ENCODE results near the gene AARS2. TPM values are rescaled to one million over a fixed set of nuclear protein-coding genes. Genes with fewer than 3 reads are reported as not detected.

AARS2 gene
- total and polyA plus RNA-seq, 9 of the 15 experiments (the other 6 are each of a cell fraction or from before 2014, with no cell fraction given), result 0.97 to 34.0 (median 18.3) TPM

- intact Hi-C loops (cut with micrococcal nuclease), result no loop called here
- WGBS (ENCODE audit: insufficient coverage, low coverage, missing lambda C conversion rate), result 18% methylated on average over 6 of the region's 6 CpGs
- in situ Hi-C loops (cut with MboI), result no loop called here
- ATAC-seq (no peak), DNase-seq (ENCODE audit: extremely low read depth in 1 of 4, low spot score in 3 of 4) (no peak), FAIRE-seq (no peak)
- Histone ChIP-seq H3K4me3 (no peak overlapping the region), H3K36me3 (ENCODE audit: control insufficient read depth, insufficient read depth, low read length) (no peaks in the 10 kb centered on the region), H3K27me3 (ENCODE audit: control insufficient read depth in 2 of 2, insufficient read depth in 2 of 2, low read length in 2 of 2) (peaks cover 59 to 67% of the 10 kb centered on the region in 2 experiments), H3K27ac (ENCODE audit: extremely low read depth, low read depth, low read length) (no peak overlapping the region), H3K9ac (ENCODE audit: insufficient read depth in 1 of 2, low read depth in 2 of 2, low read length in 2 of 2) (no peak overlapping the region), H3K4me1 (replicated peaks in 1 of 2; ENCODE audit: control insufficient read depth in 2 of 2, insufficient read depth in 2 of 2, low read length in 2 of 2) (peaks cover 0 to 30% of the 10 kb centered on the region in 2 experiments; a peak in 2 of 5 replicates), H2AFZ (ENCODE audit: low read depth, low read length) (no peak overlapping the region), H3K79me2 (ENCODE audit: control insufficient read depth, insufficient read depth, low read length) (no peaks in the 10 kb centered on the region), H3K9me1 (ENCODE audit: control insufficient read depth, insufficient read depth, low read length) (no peaks in the 10 kb centered on the region), H3K4me2 (ENCODE audit: insufficient read depth, low read length) (no peak overlapping the region), H4K20me1 (replicated peaks; ENCODE audit: control insufficient read depth, insufficient read depth, low read length) (peaks cover 6% of the 10 kb centered on the region; the same call in 1 of the 2 replicates), H3K9me3 (replicated peaks; ENCODE audit: control insufficient read depth, insufficient read depth, low read depth, low read length) (no peaks in the 10 kb centered on the region)
- TF ChIP-seq ZNF740 (CRISPR knock-in tag; IDR thresholded peaks at IDR 0.05) (0 out of 2 replicates have a peak, but pooled peaks have one; percentile 1), ZNF740 (tag; IDR thresholded peaks at IDR 0.05) (no peak), HDAC6 (IDR thresholded peaks at IDR 0.05; ENCODE audit: low read depth, low read length) (no peak), EZH2 (IDR thresholded peaks at IDR 0.05; ENCODE audit: borderline replicate concordance, low read depth, low read length) (peak; percentile 47; the same call in 1 of the 2 replicates), PRPF4 (IDR thresholded peaks at IDR 0.05; ENCODE audit: insufficient read depth, low read depth, low read length, poor library complexity, severe bottlenecking) (no peak)
- no TSS peak for BruUV-seq (replicated peaks)
- CTCF ChIA-PET (ENCODE audit: low intra/inter-chr PET ratio), result no interaction called here
- POLR2A ChIA-PET, result interaction anchor here (0.7 to 4.7 kb wide), 2 partner anchors 24 to 61 kb away, joined by 3 to 24 read pairs; partner anchors contain the start of gene HSP90AB1
These were observed 41.8 kb downstream of the AARS2 start for GRCh38 chr6:44271406-44271723.
